ENCODE results near the gene LRP8. TPM values are rescaled to one million over a fixed set of nuclear protein-coding genes. Genes with fewer than 3 reads are reported as not detected.

Gene LRP8
- total RNA-seq, 1 experiment from 2014 or later: 28.6 TPM

DNA sequence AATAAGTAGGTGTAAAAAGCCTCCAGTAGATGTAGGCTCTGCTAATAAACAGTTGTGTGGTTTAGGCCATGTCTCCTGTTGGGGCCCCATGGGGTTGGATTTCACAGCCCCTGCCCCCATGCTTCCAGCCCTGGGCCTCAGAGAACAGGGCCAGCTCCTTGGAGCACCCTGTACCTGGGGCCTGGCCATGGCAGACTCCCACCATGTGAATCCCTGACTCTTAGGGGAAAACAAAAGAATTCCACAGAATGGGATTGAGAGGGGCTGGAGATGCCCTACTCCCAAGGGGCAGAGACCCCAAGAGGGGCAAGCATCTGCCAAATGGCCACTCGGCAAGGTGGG, 11.5 kb downstream of the LRP8 start:
- no peak for DNase-seq (ENCODE audit: low read depth, low spot score)
- in situ Hi-C loops (cut with HindIII; ENCODE audit: low pct_unique_long_range_greater_than_20kb, low sequenced_read_pairs): no loop called here

DNA sequence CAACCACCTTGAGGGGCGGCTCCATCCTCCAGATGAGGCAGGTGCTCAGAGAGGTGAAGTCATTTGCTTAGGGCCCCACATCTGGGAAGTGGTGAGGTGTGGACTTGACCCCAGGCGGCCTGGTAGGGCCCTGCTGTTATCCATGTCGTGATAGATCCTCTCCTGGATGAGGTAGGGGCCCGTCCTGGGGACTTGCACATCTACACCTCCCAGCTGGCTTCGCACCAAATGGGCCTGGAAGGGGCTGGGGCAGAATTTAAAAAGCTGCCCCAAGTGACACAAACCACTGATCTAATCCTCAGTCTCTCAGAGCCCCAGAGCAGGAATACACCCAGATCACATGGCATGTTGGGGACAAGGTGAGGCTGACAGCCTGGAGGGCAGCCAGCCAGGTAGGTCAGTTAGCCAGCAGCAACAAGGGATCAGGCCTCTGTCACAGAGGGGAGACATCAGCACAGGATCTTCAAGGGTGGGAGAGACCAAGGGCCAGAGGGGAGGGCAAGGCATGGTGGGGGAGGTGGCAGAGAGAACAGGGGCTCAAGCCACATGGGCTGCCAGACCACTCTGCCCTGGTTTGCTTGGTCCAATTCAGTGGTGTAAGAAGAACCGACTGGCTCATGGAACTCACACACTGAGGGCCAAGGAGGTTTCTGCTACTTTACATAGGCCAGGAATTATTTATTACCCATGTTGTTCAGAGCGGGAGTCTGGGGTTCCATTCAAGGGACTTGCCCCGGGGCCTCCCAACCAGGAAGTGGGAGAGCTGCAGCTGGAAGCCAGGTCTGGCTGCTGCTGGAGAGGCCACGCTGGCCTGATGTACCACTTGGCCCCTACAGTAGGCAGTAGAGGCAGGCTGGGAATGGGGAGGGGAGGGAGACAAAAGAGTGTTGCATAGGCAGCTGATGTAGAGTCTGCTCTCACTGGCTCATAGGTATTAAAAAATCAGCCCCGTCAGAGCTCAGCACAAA, 12.1 kb downstream of the LRP8 start:
- no peak for DNase-seq (ENCODE audit: low read depth, low spot score)
- in situ Hi-C loops (cut with HindIII; ENCODE audit: low pct_unique_long_range_greater_than_20kb, low sequenced_read_pairs): no loop called here

- in situ Hi-C loops (cut with HindIII; ENCODE audit: low pct_unique_long_range_greater_than_20kb, low sequenced_read_pairs): no loop called here
- DNase-seq (ENCODE audit: low read depth, low spot score): no peak
Measured at GRCh38 chr1:53315046-53315445, 12.8 kb downstream of the LRP8 start.

DNA sequence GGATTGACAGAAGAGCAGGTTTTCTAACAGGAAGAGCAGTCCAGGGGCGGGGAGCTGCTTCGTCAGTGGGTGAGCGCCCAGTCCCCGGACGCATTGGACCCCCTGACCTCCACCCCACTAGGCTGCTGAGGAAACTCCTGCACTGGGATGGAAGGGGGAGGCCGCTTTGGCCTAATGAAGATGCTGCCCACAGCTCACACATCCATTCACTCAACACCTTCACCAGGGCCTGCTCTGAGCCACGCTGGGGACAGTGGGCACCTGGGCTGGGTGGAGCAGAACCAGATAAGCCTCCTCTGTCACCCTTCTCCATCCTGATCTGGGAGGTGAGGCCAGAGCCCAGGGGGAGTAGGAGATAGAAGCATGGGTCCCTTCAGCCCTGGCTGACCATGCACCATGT, 13.3 kb downstream of the LRP8 start:
- in situ Hi-C loops (cut with HindIII; ENCODE audit: low pct_unique_long_range_greater_than_20kb, low sequenced_read_pairs): no loop called here
- DNase-seq (ENCODE audit: low read depth, low spot score): no peak

DNA sequence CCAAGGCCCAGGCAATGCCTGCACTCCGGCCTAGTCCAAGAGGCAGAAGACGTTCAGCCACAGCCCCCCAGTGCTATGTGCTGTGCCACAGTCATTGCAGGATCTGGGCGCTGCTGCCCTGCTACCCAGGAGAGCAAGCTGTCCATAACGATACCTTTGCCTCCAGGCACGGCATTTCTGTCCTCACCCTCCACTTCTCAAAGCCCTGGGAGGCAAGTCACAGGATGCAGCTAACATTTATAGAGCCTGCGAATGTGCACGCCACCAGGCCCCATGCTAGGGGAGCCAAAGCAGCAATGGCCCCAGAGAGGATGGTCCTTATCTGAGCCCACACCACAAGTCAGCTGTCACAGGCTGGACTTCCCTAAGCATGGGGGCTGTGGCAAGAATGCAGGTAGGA, 13.8 kb downstream of the LRP8 start:
- DNase-seq (ENCODE audit: low read depth, low spot score): no peak
- in situ Hi-C loops (cut with HindIII; ENCODE audit: low pct_unique_long_range_greater_than_20kb, low sequenced_read_pairs): no loop called here

- no peak for DNase-seq (ENCODE audit: low read depth, low spot score)
- in situ Hi-C loops (cut with HindIII; ENCODE audit: low pct_unique_long_range_greater_than_20kb, low sequenced_read_pairs): no loop called here
Measured at GRCh38 chr1:53313556-53313955, 14.3 kb downstream of the LRP8 start.

DNA sequence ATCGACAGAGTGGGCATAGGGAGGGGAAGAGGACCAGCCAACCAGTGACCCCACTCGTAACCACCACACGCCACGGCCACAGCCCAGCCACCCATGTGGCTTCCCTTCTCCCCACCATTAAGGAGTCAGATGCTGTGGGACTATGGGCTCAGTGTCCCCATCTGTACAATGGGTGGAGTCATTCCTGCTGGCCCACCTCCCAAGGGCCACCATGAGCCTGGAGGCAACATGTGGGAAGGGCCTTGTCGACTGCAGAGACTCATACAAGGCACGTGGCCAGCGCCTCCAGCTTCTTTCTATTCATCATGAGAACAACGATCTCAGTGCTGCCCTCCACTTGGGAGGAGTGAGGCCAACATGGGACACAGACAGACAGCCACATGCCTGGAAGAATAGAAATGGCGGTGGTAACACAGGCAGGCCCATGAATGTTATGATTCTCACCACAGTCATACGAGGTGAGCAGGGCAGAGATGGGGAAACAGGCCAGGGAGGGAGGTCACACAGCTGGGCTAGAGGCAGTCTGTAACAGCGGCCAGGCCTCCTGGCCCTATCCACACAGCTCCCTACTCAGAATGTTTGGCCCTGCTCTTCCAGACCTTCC, 16.1 kb downstream of the LRP8 start:
- in situ Hi-C loops (cut with HindIII; ENCODE audit: low pct_unique_long_range_greater_than_20kb, low sequenced_read_pairs): no loop called here
- peak; percentile 71 for DNase-seq (ENCODE audit: low read depth, low spot score)

DNA sequence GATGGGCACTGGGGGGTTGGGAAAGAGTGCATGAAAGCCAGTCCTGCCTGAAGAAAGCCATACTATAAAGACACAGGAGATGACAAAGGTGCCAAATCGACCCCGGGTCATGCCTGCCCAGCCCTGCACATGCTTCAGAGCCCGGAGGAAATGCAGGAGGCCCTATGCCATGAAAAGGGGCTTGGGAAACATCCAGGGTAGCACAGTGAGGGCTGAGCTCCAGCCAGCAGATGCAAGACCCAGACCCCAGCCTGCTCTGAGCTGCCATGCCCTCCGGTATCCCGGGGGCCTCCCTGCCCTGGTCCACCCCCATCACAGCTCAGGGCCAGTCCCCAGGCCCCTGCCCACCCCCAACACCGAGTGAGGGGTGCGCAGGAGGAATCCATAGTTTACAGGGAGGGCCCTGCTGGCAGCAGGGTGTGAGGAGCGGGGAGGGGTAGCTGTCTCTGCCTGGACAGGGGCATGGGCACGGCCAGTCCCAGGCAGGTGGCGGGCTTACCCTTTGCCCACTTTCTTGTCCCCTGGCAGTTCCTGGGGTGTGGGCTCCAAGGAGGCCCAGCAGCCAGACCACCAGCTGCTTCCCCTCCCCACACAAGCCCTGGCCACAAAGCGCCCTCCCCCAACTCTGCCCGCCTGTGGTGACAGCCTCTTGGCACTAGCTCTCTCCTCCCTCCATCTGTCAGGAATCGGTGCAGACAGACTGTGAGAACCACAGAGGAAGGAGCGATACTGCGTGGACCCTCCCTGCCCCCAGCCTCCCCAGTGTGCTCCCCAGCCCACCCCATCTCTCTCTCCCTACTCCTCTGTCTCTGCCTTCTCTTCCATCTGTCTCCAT, 16.8 kb downstream of the LRP8 start:
- no peak for DNase-seq (ENCODE audit: low read depth, low spot score)
- in situ Hi-C loops (cut with HindIII; ENCODE audit: low pct_unique_long_range_greater_than_20kb, low sequenced_read_pairs): no loop called here

DNA sequence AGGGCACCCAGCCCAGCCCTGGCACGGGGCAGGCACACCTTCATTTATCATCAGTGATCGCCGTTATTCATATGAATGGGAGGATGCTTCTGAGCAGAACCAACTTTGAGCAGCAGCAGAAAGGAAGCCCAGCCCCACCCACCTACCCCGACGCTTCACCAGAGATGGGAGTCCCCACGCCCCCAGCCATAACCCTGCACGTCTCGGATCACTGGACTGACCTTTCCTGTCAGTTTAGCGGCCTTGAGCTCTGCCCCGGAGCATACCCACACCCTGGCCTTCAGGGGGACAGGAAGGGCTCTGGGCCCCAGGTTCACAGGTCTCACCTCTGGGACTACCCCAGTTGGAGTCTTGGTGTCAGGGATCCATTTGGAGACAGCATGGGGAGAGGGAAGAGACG, 18.1 kb downstream of the LRP8 start:
- in situ Hi-C loops (cut with HindIII; ENCODE audit: low pct_unique_long_range_greater_than_20kb, low sequenced_read_pairs): no loop called here

GRCh38 chr1:53308506-53308905, 19.4 kb downstream of the LRP8 start:
- DNase-seq (ENCODE audit: low read depth, low spot score): no peak
- in situ Hi-C loops (cut with HindIII; ENCODE audit: low pct_unique_long_range_greater_than_20kb, low sequenced_read_pairs): no loop called here

More for the DNA sequence above, 18.1 kb downstream of the LRP8 start:
- no peak for DNase-seq (ENCODE audit: low read depth, low spot score)

- DNase-seq (ENCODE audit: low read depth, low spot score): no peak
- in situ Hi-C loops (cut with HindIII; ENCODE audit: low pct_unique_long_range_greater_than_20kb, low sequenced_read_pairs): no loop called here
Measured at GRCh38 chr1:53307037-53307436, 20.8 kb downstream of the LRP8 start.

- in situ Hi-C loops (cut with HindIII; ENCODE audit: low pct_unique_long_range_greater_than_20kb, low sequenced_read_pairs): no loop called here
- no peak for DNase-seq (ENCODE audit: low read depth, low spot score)
Measured at GRCh38 chr1:53306168-53306567, 21.7 kb downstream of the LRP8 start.

GRCh38 chr1:53305650-53306049, 22.2 kb downstream of the LRP8 start:
- in situ Hi-C loops (cut with HindIII; ENCODE audit: low pct_unique_long_range_greater_than_20kb, low sequenced_read_pairs): no loop called here
- no peak for DNase-seq (ENCODE audit: low read depth, low spot score)

DNA sequence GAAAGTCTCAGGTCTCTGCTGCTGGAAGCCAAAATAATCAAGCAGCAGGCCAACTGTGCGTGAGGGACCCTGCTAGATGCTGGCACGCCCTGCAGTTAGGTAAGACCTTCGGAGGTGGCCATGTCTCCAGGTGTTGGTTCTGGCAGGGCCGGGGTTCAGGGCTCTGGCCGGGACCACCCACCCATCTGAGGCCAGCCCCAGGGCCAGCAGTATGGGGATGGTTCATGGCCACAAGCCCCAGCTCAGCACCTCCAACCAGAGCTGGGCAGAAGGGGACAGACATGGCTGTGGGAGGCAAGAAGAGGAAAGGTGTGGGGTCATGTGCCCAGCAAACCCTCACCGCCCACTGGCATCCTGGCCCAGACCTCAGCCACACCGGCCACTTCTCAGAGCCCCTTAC, 23.3 kb downstream of the LRP8 start:
- in situ Hi-C loops (cut with HindIII; ENCODE audit: low pct_unique_long_range_greater_than_20kb, low sequenced_read_pairs): no loop called here
- no peak for DNase-seq (ENCODE audit: low read depth, low spot score)

GRCh38 chr1:53303726-53304515, 23.9 kb downstream of the LRP8 start:
- in situ Hi-C loops (cut with HindIII; ENCODE audit: low pct_unique_long_range_greater_than_20kb, low sequenced_read_pairs): no loop called here
- DNase-seq (ENCODE audit: low read depth, low spot score): no peak

DNA sequence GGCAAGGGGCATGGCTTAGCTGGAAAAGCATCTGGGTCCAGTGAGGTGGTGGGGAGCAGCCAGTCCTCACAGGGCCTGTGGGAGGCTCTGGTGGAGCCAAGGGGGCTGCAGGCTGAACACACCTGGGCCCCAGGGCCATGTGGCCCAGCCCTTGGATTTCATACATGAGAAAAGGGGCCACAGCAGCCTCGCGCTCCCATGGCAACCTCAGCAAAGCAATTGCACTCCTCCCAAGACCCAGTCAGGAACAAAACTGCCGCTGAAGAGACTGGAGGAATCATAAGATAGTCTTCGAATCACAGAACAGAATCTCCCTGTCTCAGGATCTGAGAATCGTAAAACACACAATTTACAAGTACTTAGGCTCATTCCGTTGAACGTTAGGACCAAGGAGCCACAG, 24.6 kb downstream of the LRP8 start:
- DNase-seq (ENCODE audit: low read depth, low spot score): no peak
- in situ Hi-C loops (cut with HindIII; ENCODE audit: low pct_unique_long_range_greater_than_20kb, low sequenced_read_pairs): no loop called here

- in situ Hi-C loops (cut with HindIII; ENCODE audit: low pct_unique_long_range_greater_than_20kb, low sequenced_read_pairs): no loop called here
- no peak for DNase-seq (ENCODE audit: low read depth, low spot score)
Measured at GRCh38 chr1:53299233-53299632, 28.6 kb downstream of the LRP8 start.
